Peyer's patch (tissue), 4 donors: Measurements from ENCODE around the gene AFMID. TPM values are rescaled to one million over a fixed set of nuclear protein-coding genes. Genes with fewer than 3 reads are reported as not detected.

Experiments
- DNase-seq, 3 donors: peaks; one replicate each; pipeline ENCODE4 v3.0.0-alpha.2; 2017 to 2019
- H3K27ac ChIP-seq, 4 donors: fragments of 200-600 bp; sonication (generic); one replicate each; pipeline ENCODE4 v1.5.1; 2016 to 2019
- H3K27me3 ChIP-seq, 2 donors: fragments of 200-600 bp; sonication (generic); one replicate each; pipeline ENCODE4 v1.5.1; 2019
- H3K36me3 ChIP-seq, 3 donors: fragments of 200-600 bp; sonication (generic); one replicate each; pipeline ENCODE4 v1.5.1; 2016 to 2019
- H3K4me1 ChIP-seq, 4 donors: fragments of 200-600 bp; sonication (generic); one replicate each; pipeline ENCODE4 v1.5.1; 2016 to 2019
- H3K4me3 ChIP-seq, 4 donors: fragments of 200-600 bp; sonication (generic); 1 replicate in 3 of 4; 2 replicates in 1 of 4; pipeline ENCODE4 v1.5.1; 2016 to 2019; ENCODE audit warnings: mild to moderate bottlenecking in 1 of 4
- H3K9me3 ChIP-seq, 4 donors: fragments of 200-600 bp; sonication (generic); one replicate each; pipeline ENCODE4 v1.5.1; 2016 to 2019; ENCODE audit warnings: mild to moderate bottlenecking in 1 of 4
- CTCF ChIP-seq, 6 experiments: fragments of 450-650 bp in 4 of 6; fragments of 200-600 bp in 2 of 6; sonication (generic) in 1 of 6; IDR thresholded peaks; one replicate each; pipeline ENCODE4 v1.5.1; 2017 to 2019; ENCODE audit warnings: antibody characterized with exemption in 6 of 6, mild to moderate bottlenecking in 3 of 6, moderate library complexity in 1 of 6
- POLR2A ChIP-seq, 2 donors: fragments of 450-650 bp; IDR thresholded peaks; one replicate each; pipeline ENCODE4 v1.5.1; 2017; ENCODE audit warnings: antibody characterized with exemption in 2 of 2, mild to moderate bottlenecking in 2 of 2, moderate library complexity in 2 of 2
- total RNA-seq, 4 donors: library from RNA; depleted of rRNA; stranded (reverse); fragments of >200 nt; gene quantifications; one replicate each; pipeline ENCODE4 v1.1.0, GENCODE V29; 2016

Gene AFMID
- total RNA-seq, 4 donors from 2014 or later, result 28.2 to 98.2 (median 51.7) TPM

GRCh38 chr17:78163881-78164747 lies 23.0 kb upstream of the AFMID start:
- no peak overlapping the region for H3K4me3 ChIP-seq
- H3K9me3 ChIP-seq, result no peaks in the 10 kb centered on the region
- TF ChIP-seq CTCF (IDR thresholded peaks at IDR 0.05) (no peak), POLR2A (IDR thresholded peaks at IDR 0.05) (no peak)
- no peak overlapping the region for H3K27ac ChIP-seq
- no peaks in the 10 kb centered on the region for H3K36me3 ChIP-seq
- H3K27me3 ChIP-seq, result no peaks in the 10 kb centered on the region
- H3K4me1 ChIP-seq, result peaks cover 0 to 11% (median 0%) of the 10 kb centered on the region in 4 donors
- no peak for DNase-seq

GRCh38 chr17:78164748-78165607 lies 22.2 kb upstream of the AFMID start:
- Histone ChIP-seq H3K4me3 (no peak overlapping the region), H3K9me3 (no peaks in the 10 kb centered on the region), H3K27me3 (no peaks in the 10 kb centered on the region), H3K4me1 (peaks cover 0 to 14% (median 8%) of the 10 kb centered on the region in 4 donors), H3K27ac (no peak overlapping the region), H3K36me3 (no peaks in the 10 kb centered on the region)
- no peak for DNase-seq
- TF ChIP-seq POLR2A (IDR thresholded peaks at IDR 0.05) (no peak), CTCF (IDR thresholded peaks at IDR 0.05) (no peak)

GRCh38 chr17:78166416-78166815 lies 20.7 kb upstream of the AFMID start:
- TF ChIP-seq CTCF (IDR thresholded peaks at IDR 0.05) (no peak), POLR2A (IDR thresholded peaks at IDR 0.05) (no peak)

GRCh38 chr17:78168242-78168902 lies 18.8 kb upstream of the AFMID start, which contains the start of gene SYNGR2:
Gene SYNGR2 (plus strand): TSS chr17:78168581. CDS start chr17:78168617, 36 bp downstream.
- peak; percentile 80 to 94 for TF ChIP-seq POLR2A (IDR thresholded peaks at IDR 0.05)
- peak in 2 of 6 experiments; percentile 14 to 20 for TF ChIP-seq CTCF (IDR thresholded peaks at IDR 0.05)

More at GRCh38 chr17:78166416-78166815, 20.7 kb upstream of the AFMID start:
- no peak overlapping the region for H3K27ac ChIP-seq
- peaks cover 0 to 8% (median 0%) of the 10 kb centered on the region in 3 donors for H3K36me3 ChIP-seq
- no peak overlapping the region for H3K4me3 ChIP-seq
- H3K4me1 ChIP-seq, result peaks cover 0 to 27% (median 13%) of the 10 kb centered on the region in 4 donors
- DNase-seq, result no peak
- H3K27me3 ChIP-seq, result no peaks in the 10 kb centered on the region
- no peaks in the 10 kb centered on the region for H3K9me3 ChIP-seq

More at GRCh38 chr17:78168242-78168902, 18.8 kb upstream of the AFMID start, which contains the start of gene SYNGR2:
- Histone ChIP-seq H3K36me3 (peaks cover 0 to 16% (median 0%) of the 10 kb centered on the region in 3 donors), H3K4me3 (peak within 1 kb of the TSS; percentile 88 to 98 (median 92)), H3K4me1 (peaks cover 0 to 47% (median 32%) of the 10 kb centered on the region in 4 donors), H3K27me3 (no peaks in the 10 kb centered on the region), H3K9me3 (no peaks in the 10 kb centered on the region), H3K27ac (peak within 1 kb of the TSS; percentile 91 to 97 (median 95))
- peak; percentile 88 to 94 (median 93) for DNase-seq
